CD4-positive, alpha-beta T cell treated with Interleukin-10 for 1 hour (primary cell): ENCODE measurements around the gene PRR14L.
"Not testable (repeated sequence)": the region's sequence is repeated elsewhere in the genome, so short reads cannot be mapped to it uniquely, and the experiment has no call there.

Experiments used
- DNase-seq: peaks from one replicate; pipeline ENCODE4 v3.0.0-alpha.2; 2020

Gene PRR14L

GRCh38 chr22:31681349-31682345, 68.3 kb downstream of the PRR14L start:
- no peak for DNase-seq

- DNase-seq, result no peak
Observed at GRCh38 chr22:31680861-31681341, 69.0 kb downstream of the PRR14L start.

GRCh38 chr22:31678748-31679147, 71.2 kb downstream of the PRR14L start:
- no peak for DNase-seq

GRCh38 chr22:31676700-31677099, 73.2 kb downstream of the PRR14L start:
- peak; percentile 96 for DNase-seq

- not testable (repeated sequence) for DNase-seq
Observed at GRCh38 chr22:31674219-31674618, 75.7 kb downstream of the PRR14L start.

DNA sequence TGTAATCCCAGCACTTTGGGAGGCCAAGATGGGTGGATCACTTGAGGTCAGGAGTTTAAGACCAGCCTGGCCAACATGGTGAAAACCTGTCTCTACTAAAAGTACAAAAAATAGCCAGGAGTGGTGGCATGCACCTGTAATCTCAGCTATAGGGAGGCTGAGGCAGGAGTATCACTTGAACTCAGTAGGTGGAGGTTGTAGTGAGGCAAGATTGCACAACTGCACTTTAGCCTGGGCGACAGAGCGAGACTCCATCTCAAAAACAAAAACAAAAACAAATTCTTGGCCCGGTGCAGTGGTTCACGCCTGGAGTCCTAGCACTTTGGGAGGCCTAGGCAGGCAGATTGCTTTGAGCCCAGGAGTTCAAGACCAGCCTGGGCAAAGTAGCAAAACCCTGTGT, 81.1 kb downstream of the PRR14L start:
- DNase-seq, result not testable (repeated sequence)

- no peak for DNase-seq
Observed at GRCh38 chr22:31662668-31663037, 87.3 kb downstream of the PRR14L start.

DNA sequence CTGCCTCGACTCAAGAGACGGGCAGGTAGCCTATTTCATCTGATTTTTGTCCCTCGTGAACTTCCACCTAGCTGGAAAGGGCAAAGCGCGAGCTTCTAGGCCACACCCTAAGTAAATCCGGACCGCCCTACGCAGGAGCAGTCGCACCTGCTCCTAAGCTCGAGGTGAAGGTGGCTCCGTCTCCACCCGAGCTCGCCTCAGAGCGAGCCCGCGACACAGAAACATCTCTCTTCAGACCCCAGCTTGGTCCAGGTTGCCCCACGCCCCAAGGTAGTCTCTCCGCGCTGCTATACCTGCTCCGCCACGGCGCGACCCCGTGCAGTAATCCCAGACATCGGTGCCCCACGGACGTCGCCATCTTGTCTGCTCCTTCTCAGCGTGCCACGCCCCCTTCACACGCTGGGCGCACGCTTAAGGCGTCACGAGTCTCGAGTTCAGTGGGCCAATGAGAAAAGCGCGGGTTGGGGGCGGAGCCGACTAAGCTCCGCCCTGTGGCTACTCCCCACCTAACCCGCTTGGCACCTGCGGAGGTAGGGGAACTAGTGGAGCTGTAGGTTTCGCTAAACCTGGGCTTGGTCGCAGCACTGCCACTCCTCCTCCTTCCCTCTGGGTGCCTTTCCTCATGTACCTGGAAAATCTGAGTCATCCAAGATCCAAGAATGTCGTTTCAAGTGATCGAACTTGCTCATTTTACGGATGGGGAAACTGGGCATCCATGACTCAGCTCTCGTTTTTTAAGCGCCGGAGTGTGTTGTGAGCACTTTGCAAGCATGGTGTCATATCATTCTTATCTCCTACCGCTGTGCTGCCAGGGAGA, 87.9 kb downstream of the PRR14L start, which contains the start of gene PISD:
Gene PISD (minus strand): TSS at position 365 of the 817 bp plus-strand sequence. CDS start 7 bp downstream, at position 358.
- DNase-seq, result peak; percentile 97

GRCh38 chr22:31660860-31661341, 89.0 kb downstream of the PRR14L start:
- DNase-seq, result peak; percentile 36

- DNase-seq, result no peak
Observed at GRCh38 chr22:31659246-31659645, 90.7 kb downstream of the PRR14L start.

GRCh38 chr22:31654408-31654807, 95.5 kb downstream of the PRR14L start:
- DNase-seq, result no peak

DNA sequence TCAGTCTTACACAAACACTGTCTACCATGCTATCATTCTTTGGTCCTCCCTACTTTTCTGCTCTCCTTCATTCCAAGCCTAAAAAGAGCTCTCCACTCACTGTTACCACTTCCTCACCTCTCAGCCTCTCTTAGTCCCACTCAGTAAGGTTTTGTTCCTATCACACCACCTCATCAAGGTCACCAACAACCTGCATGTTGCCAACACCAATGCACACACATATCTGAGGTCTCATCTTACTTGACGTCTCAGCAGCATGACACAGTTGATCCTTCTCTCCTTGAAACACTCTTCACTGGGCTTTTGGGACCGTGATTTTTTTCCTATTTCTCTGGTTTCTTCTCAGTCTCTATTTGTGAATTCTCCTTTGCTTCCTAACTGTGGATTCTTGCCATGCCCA, 96.0 kb downstream of the PRR14L start:
- DNase-seq, result no peak

- no peak for DNase-seq
Observed at GRCh38 chr22:31652911-31653684, 96.8 kb downstream of the PRR14L start.

DNA sequence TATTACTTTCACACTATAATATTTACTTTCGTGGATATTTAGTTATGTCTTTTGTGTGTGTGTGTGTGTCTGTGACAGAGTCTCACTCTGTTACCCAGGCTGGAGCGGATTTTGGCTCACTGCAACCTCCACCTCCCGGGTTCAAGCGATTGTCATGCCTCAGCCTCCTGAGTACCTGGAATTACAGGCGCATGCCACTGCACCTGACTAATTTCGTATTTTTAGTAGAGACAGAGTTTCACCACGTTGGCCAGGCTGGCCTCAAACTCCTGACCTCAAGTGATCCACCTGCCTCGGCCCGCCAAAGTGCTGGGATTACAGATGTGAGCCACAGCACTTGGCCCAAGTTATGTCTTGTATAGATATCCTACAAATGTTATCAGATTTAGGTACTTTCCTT, 97.8 kb downstream of the PRR14L start:
- no peak for DNase-seq

DNA sequence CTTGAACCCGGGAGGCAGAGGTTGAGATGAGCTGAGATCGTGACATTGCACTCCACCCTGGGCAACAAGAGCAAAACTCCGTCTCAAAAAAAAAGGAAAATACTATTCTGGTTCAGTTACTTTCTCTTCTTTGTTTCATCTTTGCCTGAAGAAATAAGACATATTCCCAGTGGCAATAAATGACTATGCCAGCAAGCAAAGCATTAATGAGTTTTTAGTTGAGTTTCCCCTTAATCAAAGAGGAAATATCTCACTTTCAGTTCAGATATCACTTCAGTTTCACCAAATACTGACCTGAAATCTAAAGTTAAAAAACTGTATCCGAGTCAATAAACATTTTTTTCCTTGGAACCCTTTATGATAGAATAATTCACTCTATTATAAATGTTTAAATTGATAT, 98.3 kb downstream of the PRR14L start:
- no peak for DNase-seq

DNA sequence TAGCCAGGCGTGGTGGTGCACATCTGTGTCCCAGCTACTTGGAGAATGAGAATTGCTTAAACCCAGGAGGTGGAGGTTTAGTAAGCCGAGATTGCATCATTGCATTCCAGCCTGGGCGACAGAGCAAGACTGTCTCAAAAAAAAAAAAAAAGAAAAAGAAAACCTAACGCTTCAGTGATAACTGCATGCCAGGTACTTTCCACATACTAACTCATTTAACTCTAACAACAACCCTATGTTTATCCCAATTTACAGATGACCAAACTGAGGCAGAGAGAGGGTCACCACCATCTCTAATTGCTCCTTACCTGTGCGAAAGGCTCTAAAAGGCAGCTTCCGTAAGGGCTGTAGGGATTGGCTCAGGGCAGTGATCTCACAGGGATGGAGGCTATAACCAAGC, 99.5 kb downstream of the PRR14L start:
- no peak for DNase-seq

DNA sequence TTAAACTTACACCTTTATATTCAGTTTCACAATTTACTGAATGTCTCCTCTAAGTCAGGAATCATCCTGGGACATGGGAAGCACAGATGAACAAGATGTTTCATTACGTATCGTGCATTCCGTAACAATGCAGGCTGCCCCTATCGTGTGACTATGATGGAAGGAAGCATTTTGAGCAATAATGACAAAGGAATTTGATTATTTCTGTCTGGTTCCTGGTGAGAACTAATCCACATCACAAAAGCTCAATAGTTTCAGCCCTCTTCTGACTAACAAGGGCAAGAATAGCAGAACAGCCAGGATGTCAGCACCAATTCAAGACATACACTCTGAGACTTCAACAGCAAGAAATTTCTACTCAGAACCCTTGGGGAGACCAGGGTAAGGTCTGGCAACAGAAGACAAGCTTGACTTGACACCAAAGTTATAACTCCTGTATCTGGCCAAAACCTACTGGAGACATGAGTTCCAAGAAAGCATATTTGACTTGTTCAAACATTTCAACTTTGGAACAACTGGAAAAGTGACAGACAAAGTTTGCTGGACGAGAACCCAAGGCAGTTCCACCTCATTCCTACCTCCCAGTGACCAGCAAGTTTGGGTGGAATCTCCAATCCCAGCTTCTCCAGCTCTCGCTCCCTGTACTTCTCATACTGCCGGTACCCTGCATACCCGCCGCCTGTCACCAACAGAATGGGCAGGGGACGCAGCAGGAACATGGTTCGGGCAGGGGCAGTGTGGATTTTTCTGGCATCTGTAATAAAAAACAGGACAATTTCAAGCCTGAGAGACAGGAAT, 102.2 kb downstream of the PRR14L start:
- no peak for DNase-seq

GRCh38 chr22:31647066-31647465, 102.9 kb downstream of the PRR14L start:
- no peak for DNase-seq

GRCh38 chr22:31646186-31647019, 103.5 kb downstream of the PRR14L start:
- no peak for DNase-seq

GRCh38 chr22:31639436-31640039, 110.4 kb downstream of the PRR14L start:
- no peak for DNase-seq
